Esophagus squamous epithelium (tissue), 5 donors: ENCODE measurements around the gene CNNM1. TPM values are rescaled to one million over a fixed set of nuclear protein-coding genes. Genes with fewer than 3 reads are reported as not detected.

Source experiments
- DNase-seq: peaks from one replicate; lab custom pipeline; 2025; lab: John Stamatoyannopoulos, UW
- H3K27ac ChIP-seq, 4 donors: fragments of 200-600 bp; sonication (generic); one replicate each; pipeline ENCODE4 v1.5.1; 2016 to 2019; ENCODE audit warnings: mild to moderate bottlenecking in 1 of 4
- H3K27me3 ChIP-seq, 4 donors: fragments of 200-600 bp; sonication (generic); 1 replicate in 3 of 4; 2 replicates in 1 of 4; pipeline versions ENCODE4 v1.5.1 to v1.6.0; 2017 to 2021; ENCODE audit warnings: antibody characterized with exemption in 1 of 4
- H3K36me3 ChIP-seq, 3 donors: fragments of 200-600 bp; sonication (generic); one replicate each; pipeline ENCODE4 v1.5.1; 2016 to 2019
- H3K4me1 ChIP-seq, 3 donors: fragments of 200-600 bp; sonication (generic); one replicate each; pipeline ENCODE4 v1.5.1; 2017 to 2019
- H3K4me3 ChIP-seq, 4 donors: fragments of 200-600 bp; sonication (generic); 1 replicate in 3 of 4; 2 replicates in 1 of 4; pipeline ENCODE4 v1.5.1; 2016 to 2019; ENCODE audit warnings: mild to moderate bottlenecking in 2 of 4, moderate library complexity in 1 of 4
- H3K9me3 ChIP-seq, 3 donors: fragments of 200-600 bp; sonication (generic); one replicate each; pipeline ENCODE4 v1.5.1; 2016 to 2019
- POLR2A ChIP-seq, 4 donors: fragments of 450-650 bp; IDR thresholded peaks; one replicate each; pipeline ENCODE4 v1.6.1; 2017; ENCODE audit warnings: antibody characterized with exemption in 4 of 4, mild to moderate bottlenecking in 4 of 4, moderate library complexity in 3 of 4
- WGBS, 2 donors: methylation state at CpG; one replicate each; pipeline ENCODE4 v1.1.5; 2018; 5-methylcytosine and 5-hydroxymethylcytosine counted together
- intact Hi-C: fragments of 100-400 bp; cut with DNase I; formaldehyde crosslinking; loops from one replicate; pipeline ENCODE4 v1.15.0; 2022
- total RNA-seq, 4 donors: library from RNA; depleted of rRNA; stranded (reverse); fragments of >200 nt; gene quantifications; one replicate each; pipeline ENCODE4 v1.1.0, GENCODE V29; 2016
- TF ChIP-seq, protein P1 (sequence below), 6 experiments: fragments of 450-650 bp in 4 of 6; fragments of 200-600 bp in 2 of 6; sonication (generic) in 2 of 6; IDR thresholded peaks; one replicate each; pipeline ENCODE4 v1.5.1; 2016 to 2019; ENCODE audit warnings: antibody characterized with exemption in 6 of 6, mild to moderate bottlenecking in 4 of 6, moderate library complexity in 4 of 6
- donor health status: DM: yes; HTN: yes; CAD: no.

The CNNM1 gene
- total RNA-seq, 4 donors from 2014 or later: 1.8 to 2.7 (median 2.1) TPM

DNA sequence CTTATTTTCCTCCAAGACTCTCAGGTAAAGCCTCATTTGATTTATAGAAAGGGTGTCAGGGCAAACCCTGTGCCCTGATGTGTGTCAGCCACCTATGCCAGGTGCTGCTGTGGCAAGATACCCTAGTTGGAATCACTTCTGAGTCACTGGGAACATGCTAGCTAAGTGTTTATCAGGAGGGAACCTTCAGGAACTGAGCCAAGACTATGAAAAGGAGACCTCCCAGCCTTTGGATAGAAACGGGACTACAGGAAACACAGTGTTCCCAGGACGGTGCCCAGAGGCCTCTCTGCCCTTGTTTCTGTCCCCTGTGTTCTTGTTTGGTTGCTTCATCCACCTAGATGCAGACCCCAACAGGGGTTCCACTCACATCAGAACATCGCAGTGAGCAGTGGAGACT, 28.5 kb downstream of the CNNM1 start:
- 55 to 73% methylated on average over 3 of the region's 3 CpGs for WGBS, 2 donors
- TF ChIP-seq, protein P1, sequence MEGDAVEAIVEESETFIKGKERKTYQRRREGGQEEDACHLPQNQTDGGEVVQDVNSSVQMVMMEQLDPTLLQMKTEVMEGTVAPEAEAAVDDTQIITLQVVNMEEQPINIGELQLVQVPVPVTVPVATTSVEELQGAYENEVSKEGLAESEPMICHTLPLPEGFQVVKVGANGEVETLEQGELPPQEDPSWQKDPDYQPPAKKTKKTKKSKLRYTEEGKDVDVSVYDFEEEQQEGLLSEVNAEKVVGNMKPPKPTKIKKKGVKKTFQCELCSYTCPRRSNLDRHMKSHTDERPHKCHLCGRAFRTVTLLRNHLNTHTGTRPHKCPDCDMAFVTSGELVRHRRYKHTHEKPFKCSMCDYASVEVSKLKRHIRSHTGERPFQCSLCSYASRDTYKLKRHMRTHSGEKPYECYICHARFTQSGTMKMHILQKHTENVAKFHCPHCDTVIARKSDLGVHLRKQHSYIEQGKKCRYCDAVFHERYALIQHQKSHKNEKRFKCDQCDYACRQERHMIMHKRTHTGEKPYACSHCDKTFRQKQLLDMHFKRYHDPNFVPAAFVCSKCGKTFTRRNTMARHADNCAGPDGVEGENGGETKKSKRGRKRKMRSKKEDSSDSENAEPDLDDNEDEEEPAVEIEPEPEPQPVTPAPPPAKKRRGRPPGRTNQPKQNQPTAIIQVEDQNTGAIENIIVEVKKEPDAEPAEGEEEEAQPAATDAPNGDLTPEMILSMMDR (IDR thresholded peaks at IDR 0.05): no peak
- TF ChIP-seq POLR2A (IDR thresholded peaks at IDR 0.05): no peak
- DNase-seq: no peak
- Histone ChIP-seq H3K4me1 (no peaks in the 10 kb centered on the region), H3K36me3 (peaks cover 0 to 13% (median 0%) of the 10 kb centered on the region in 3 donors), H3K9me3 (no peaks in the 10 kb centered on the region), H3K27me3 (no peaks in the 10 kb centered on the region), H3K27ac (no peak overlapping the region), H3K4me3 (no peak overlapping the region)
- intact Hi-C loops: no loop called here

DNA sequence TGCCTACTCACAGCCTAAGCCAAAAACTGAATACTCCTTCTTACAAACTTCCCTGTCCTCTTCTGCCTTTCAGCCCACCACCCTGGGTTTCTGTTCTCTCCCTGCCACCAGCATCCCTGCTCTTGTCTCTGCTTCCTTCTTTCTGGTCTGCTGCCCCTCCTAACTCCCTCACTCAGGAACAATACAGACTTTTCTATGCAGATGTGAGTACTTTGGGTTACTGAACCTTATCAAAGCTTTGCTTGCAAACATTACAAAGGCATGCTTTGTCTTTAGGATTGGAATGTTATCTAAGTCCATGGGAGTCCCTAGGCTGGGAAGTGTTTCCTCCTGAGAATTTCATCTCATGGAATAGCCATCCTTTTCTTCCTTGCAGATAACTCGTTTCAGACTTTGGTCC, 28.9 kb downstream of the CNNM1 start:
- 67 to 75% methylated on average over 1 of the region's 1 CpG for WGBS, 2 donors
- no peaks in the 10 kb centered on the region for H3K4me1 ChIP-seq
- no peak for DNase-seq
- no peaks in the 10 kb centered on the region for H3K27me3 ChIP-seq
- H3K4me3 ChIP-seq: no peak overlapping the region
- peaks cover 0 to 14% (median 0%) of the 10 kb centered on the region in 3 donors for H3K36me3 ChIP-seq
- no peak overlapping the region for H3K27ac ChIP-seq
- intact Hi-C loops: no loop called here
- TF ChIP-seq, protein P1 (IDR thresholded peaks at IDR 0.05): no peak
- H3K9me3 ChIP-seq: no peaks in the 10 kb centered on the region

DNA sequence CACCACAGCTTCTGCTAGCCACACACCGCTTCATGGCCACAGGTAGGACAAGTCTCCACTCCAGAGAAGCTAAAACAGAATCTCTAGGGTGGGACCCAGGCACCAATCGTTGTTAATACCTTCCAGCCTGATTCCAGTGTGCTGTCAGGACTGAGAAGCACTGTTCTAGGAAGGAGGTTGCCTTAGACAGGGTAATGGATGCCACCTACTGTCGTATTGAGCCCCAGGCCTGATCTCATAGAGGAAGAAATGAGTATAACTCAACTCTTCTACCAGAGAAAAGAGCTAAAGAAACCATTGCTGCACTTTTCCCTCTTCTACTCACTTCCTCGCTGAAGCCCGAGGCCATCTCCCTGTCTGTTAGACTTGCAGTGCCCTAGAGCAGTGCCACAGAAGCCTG, 31.8 kb downstream of the CNNM1 start:
- DNase-seq: no peak
- Histone ChIP-seq H3K9me3 (no peaks in the 10 kb centered on the region), H3K4me1 (no peaks in the 10 kb centered on the region), H3K4me3 (no peak overlapping the region), H3K27ac (no peak overlapping the region), H3K27me3 (no peaks in the 10 kb centered on the region), H3K36me3 (peaks cover 0 to 14% (median 0%) of the 10 kb centered on the region in 3 donors)
- TF ChIP-seq POLR2A (IDR thresholded peaks at IDR 0.05): no peak
- TF ChIP-seq, protein P1 (IDR thresholded peaks at IDR 0.05): no peak
- WGBS, 2 donors: 67 to 68% methylated on average over 4 to 5 of the region's 5 CpGs
- intact Hi-C loops: no loop called here

DNA sequence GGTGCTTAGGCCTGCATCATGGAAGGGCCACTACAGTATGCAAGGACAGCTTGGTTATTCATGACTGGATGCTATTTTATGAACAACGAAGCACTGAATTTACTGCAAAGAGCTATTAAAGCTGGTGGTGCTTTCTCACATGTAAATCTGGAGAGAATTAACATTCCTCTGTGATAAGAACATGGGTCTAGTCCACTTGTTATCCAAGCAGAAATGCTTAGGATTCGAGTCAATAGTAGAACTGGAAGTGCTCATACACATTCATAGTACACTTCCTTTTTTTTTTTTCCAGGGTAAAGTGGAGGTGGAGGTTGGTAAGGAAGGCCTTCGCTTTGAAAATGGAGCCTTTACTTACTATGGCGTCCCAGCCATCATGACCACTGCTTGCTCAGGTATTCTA, 35.0 kb downstream of the CNNM1 start:
- no peak for DNase-seq
- Histone ChIP-seq H3K27me3 (no peaks in the 10 kb centered on the region), H3K9me3 (no peaks in the 10 kb centered on the region), H3K36me3 (peaks cover 0 to 9% (median 0%) of the 10 kb centered on the region in 3 donors), H3K27ac (no peak overlapping the region), H3K4me1 (no peaks in the 10 kb centered on the region), H3K4me3 (no peak overlapping the region)
- 67 to 87% methylated on average over 4 of the region's 4 CpGs for WGBS, 2 donors
- TF ChIP-seq, protein P1 (IDR thresholded peaks at IDR 0.05): no peak
- no peak for TF ChIP-seq POLR2A (IDR thresholded peaks at IDR 0.05)
- intact Hi-C loops: no loop called here

DNA sequence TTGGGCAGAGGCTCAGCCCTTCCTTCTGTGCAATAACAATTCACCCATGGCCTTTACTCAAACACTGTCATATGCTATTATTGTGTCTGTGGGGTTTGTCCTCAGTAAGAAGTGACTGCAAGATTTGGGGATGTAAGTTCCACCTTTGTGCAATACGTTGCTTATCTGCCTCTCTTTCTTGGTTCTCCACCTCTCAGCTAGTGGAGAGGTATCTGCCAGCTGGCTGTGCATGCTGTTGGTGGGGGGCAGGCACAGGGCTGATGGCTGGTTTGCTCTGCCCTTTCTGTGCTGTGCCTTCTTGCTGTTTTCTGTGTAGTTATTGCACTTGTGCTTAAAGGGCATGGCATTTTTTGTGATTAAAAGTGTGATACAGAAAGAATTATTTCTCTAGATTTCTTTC, 36.2 kb downstream of the CNNM1 start:
- DNase-seq: no peak
- Histone ChIP-seq H3K27ac (no peak overlapping the region), H3K4me1 (no peaks in the 10 kb centered on the region), H3K27me3 (no peaks in the 10 kb centered on the region), H3K4me3 (no peak overlapping the region), H3K9me3 (no peaks in the 10 kb centered on the region), H3K36me3 (peaks cover 0 to 9% (median 0%) of the 10 kb centered on the region in 3 donors)
- intact Hi-C loops: no loop called here
- TF ChIP-seq POLR2A (IDR thresholded peaks at IDR 0.05): no peak
- TF ChIP-seq, protein P1 (IDR thresholded peaks at IDR 0.05): no peak
- WGBS, 2 donors: 36 to 50% methylated on average over 1 of the region's 1 CpG
